ENCODE data around the gene YPEL2.

Gene YPEL2

GRCh38 chr17:59290302-59290998 lies 41.0 kb upstream of the YPEL2 start (continued):
- TF ChIP-seq PRDM10 (tag by site-specific recombination; IDR thresholded peaks at IDR 0.05) (peak; percentile 63), ZEB2 (tag by site-specific recombination; IDR thresholded peaks at IDR 0.05) (peak; percentile 24; the same call in 1 of the 2 replicates), FEZF1 (tag by site-specific recombination; IDR thresholded peaks at IDR 0.05) (peak; percentile 73), ZNF18 (tag by site-specific recombination; IDR thresholded peaks at IDR 0.05) (peak; percentile 49; the same call in 1 of the 2 replicates), ZNF580 (tag by site-specific recombination; IDR thresholded peaks at IDR 0.05) (0 out of 2 replicates have a peak, but pooled peaks have one; percentile 30), ZNF24 (tag by site-specific recombination; IDR thresholded peaks at IDR 0.05) (peak; percentile 82), ZBTB17 (tag by site-specific recombination; IDR thresholded peaks at IDR 0.05) (peak; percentile 48), SP7 (tag by site-specific recombination; IDR thresholded peaks at IDR 0.05) (peak; percentile 71), OVOL3 (tag by site-specific recombination; IDR thresholded peaks at IDR 0.05) (0 out of 2 replicates have a peak, but pooled peaks have one; percentile 38), ZSCAN4 (tag by site-specific recombination; IDR thresholded peaks at IDR 0.05) (peak; percentile 73; the same call in 1 of the 2 replicates), ZNF843 (tag by site-specific recombination; IDR thresholded peaks at IDR 0.05) (0 out of 2 replicates have a peak, but pooled peaks have one; percentile 12), YY2 (tag by site-specific recombination; IDR thresholded peaks at IDR 0.05) (peak; percentile 40; the same call in 1 of the 2 replicates), KLF10 (tag by site-specific recombination; IDR thresholded peaks at IDR 0.05) (peak; percentile 18; the same call in 1 of the 2 replicates), WT1 (tag by site-specific recombination; IDR thresholded peaks at IDR 0.05) (peak; percentile 100), TRIM28 (IDR thresholded peaks at IDR 0.05; ENCODE audit: borderline replicate concordance, low read length) (peak; percentile 74), KLF7 (tag by site-specific recombination; IDR thresholded peaks at IDR 0.05; ENCODE audit: borderline replicate concordance) (peak; percentile 70; the same call in 1 of the 2 replicates), KLF1 (tag by site-specific recombination; IDR thresholded peaks at IDR 0.05) (peak; percentile 98), KLF17 (tag by site-specific recombination; IDR thresholded peaks at IDR 0.05) (peak; percentile 97), ZXDB (tag by site-specific recombination; IDR thresholded peaks at IDR 0.05) (peak; percentile 89), ZNF610 (tag by site-specific recombination; IDR thresholded peaks at IDR 0.05; ENCODE audit: borderline replicate concordance) (0 out of 2 replicates have a peak, but pooled peaks have one; percentile 15), ZSCAN30 (tag by site-specific recombination; IDR thresholded peaks at IDR 0.05) (peak; percentile 53; the same call in 1 of the 2 replicates), ZBTB48 (tag by site-specific recombination; IDR thresholded peaks at IDR 0.05) (peak; percentile 64; the same call in 1 of the 2 replicates), OSR2 (tag by site-specific recombination; IDR thresholded peaks at IDR 0.05) (peak; percentile 88)

Data from HEK293 (cell line).